ENCODE measurements around the gene TMEM170A.
A peak's percentile ranks its signal among the peaks of the same experiment; 100 is the strongest.
"Not testable (repeated sequence)": the region's sequence is repeated elsewhere in the genome, so short reads cannot be mapped to it uniquely, and the experiment has no call there.

TMEM170A gene

DNA sequence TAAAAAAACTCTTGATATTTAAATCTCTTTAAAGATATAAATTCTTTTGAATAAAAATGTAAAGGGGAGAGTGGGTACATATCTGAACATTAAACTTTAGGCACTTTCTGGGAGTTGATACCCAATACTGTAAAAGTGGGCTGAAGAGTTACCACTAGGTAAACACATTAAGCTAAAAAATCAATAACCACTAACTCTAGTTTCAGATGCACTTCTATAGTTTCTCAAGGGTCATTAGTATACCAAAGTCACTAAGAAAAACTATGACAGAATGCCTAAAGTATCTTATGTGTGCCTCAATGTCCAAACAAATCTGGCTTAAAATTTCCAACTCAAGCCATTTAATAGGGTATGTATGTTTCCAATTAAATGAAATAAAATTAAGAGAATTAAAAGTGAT, 18.1 kb downstream of the TMEM170A start:
- no peak for DNase-seq

- no peak for DNase-seq
Measured at GRCh38 chr16:75445298-75445697, 19.2 kb downstream of the TMEM170A start.

DNA sequence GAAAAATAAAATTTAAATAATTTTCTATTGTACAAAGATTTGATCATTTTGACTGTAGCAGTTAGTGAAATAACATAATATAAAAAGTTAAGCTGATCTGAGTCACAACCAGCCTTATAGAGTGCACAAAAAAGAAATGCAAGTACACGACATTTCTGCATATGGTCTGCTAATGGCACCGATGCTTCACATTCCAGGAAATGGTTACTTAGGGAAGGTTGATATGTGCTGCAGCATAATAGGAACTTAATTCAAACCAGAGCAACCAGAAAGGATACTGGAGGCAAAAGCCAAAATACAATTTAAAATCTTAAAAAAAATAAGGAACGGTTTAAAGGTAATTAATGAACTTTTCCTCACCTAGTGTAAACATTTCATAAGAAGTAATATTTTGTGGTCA, 21.2 kb downstream of the TMEM170A start:
- DNase-seq = no peak

GRCh38 chr16:75433732-75434413, 30.6 kb downstream of the TMEM170A start:
- DNase-seq = peak; percentile 80

DNA sequence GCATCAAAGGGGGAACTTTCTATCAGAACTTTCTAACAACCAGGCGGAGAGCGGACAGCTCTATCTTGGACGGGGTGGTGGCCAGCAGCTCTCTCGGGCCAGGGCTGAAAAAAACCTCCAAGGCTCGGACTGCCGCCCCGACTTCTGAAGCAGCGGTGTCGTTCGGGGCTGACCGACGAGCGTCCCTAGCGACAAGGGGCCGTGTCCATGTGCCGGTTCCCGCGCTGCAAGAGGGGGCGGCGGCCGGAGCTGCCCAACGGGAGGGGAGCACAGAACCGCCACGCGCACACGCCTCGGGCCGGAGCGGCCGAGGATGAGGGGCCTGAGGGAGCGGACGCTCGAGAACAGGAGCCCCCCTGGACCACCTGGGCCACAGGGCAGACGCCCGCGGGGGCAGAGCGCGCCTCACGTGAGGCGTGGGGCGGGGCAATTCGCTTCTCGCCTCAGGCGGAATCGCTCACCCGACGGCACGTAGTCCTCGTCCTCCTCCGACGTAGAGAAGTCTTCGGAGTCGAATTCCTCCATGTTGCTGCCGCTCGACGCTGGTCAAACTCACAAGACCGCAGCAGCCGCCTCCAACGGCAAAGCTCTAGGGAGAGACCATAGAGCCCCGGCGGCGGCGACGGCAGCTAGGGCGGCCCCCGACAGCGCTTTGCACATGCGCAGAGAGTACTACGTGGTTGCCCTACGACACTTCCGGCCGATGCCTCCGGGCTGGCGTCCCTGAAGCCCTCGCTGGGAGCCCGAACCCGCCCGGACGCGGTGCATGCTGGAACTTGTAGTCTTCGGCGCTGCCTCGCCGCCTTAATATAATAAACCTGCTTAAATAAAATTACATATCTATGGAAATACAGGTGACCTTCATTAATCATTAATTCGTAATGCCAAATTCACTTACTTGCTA, 31.4 kb downstream of the TMEM170A start, which contains the start of gene CFDP1:
TSS of gene CFDP1 (minus strand) at position 676 of the 904 bp plus-strand sequence. CDS start at position 525, 151 bp downstream.
- peak; percentile 94 for DNase-seq

- DNase-seq = no peak
Measured at GRCh38 chr16:75429621-75430403, 34.7 kb downstream of the TMEM170A start.

DNA sequence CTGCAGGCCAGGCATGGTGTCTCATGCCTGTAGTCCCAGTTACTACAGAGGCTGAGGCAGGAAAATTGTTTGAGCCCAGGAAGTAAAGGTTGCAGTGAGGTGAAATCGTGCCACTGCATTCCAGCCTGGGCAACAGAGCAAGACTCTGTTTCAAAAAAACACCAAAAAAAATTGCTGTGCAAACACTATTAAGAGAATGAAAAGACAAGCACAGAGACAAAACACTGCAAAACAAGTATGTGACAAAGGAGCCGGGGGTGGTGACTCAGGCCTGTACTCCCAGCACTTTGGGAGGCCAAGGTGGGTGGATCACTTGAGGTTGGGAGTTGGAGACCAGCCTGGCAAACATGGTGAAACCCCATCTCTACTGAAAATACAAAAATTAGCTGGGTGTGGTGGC, 38.0 kb downstream of the TMEM170A start:
- DNase-seq = not testable (repeated sequence)

GRCh38 chr16:75424105-75424762, 40.3 kb downstream of the TMEM170A start:
- not testable (repeated sequence) for DNase-seq

DNA sequence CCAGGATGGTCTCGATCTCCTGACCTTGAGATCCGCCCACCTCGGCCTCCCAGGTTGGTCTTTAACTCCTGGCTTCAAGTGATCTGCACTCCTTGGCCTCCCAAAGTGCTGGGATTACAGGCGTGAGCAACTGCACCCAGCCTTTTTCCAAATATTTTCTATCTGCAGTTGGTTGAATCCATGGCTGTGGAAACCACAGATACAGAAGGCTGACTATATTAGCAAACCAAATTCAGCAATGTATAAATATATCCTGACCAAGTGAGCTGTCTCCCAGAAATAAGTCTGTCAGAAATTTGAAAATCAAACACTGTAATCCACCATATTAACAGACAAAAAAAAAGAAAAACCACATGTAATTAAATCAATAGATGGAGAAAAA, 40.8 kb downstream of the TMEM170A start:
- DNase-seq = no peak

- no peak for DNase-seq
Measured at GRCh38 chr16:75421820-75422126, 42.7 kb downstream of the TMEM170A start.

DNA sequence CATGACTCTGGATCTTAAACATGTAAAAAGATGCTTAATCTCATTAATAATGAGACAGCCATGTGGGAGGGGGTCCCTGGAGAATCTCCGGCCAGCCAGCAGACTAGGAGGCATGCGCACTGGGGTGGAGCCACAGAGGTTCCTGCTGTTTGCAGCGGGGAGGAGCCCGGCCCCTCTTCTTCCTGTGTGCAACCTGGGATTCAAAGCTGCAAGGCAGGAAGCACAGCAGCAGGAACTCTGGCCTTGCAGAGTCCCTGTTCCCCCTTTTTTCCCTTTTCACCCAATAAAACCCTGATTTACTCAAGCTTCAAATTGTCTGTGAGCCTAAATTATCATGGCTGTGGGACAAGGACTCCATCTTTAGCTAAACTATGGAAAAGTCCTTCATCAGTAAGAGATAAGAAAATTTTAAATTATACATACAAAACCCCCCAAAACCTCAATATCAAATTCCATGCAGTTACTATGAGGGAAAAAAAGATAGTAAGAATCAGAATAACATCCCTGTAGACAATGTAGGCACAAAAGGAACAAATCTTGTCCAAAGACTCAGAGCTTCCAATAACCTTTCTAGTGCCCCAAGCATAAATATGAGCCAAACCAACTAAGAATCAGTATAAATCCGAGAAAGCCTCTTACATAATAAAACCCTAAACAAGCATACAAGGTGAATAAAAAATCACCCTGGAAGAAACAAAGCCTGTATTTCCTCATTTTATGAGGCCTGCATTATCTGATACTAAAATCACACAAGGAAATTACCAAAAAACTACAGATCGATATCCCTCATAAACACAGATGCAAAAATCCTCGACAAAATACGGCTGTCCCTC, 43.3 kb downstream of the TMEM170A start:
- DNase-seq = peak; percentile 48

- no peak for DNase-seq
Measured at GRCh38 chr16:75416904-75417565, 47.5 kb downstream of the TMEM170A start.

- DNase-seq = peak; percentile 43
Measured at GRCh38 chr16:75415169-75415905, 49.2 kb downstream of the TMEM170A start.

- no peak for DNase-seq
Measured at GRCh38 chr16:75413951-75414350, 50.5 kb downstream of the TMEM170A start.

GRCh38 chr16:75406943-75407342, 57.5 kb downstream of the TMEM170A start:
- no peak for DNase-seq

DNA sequence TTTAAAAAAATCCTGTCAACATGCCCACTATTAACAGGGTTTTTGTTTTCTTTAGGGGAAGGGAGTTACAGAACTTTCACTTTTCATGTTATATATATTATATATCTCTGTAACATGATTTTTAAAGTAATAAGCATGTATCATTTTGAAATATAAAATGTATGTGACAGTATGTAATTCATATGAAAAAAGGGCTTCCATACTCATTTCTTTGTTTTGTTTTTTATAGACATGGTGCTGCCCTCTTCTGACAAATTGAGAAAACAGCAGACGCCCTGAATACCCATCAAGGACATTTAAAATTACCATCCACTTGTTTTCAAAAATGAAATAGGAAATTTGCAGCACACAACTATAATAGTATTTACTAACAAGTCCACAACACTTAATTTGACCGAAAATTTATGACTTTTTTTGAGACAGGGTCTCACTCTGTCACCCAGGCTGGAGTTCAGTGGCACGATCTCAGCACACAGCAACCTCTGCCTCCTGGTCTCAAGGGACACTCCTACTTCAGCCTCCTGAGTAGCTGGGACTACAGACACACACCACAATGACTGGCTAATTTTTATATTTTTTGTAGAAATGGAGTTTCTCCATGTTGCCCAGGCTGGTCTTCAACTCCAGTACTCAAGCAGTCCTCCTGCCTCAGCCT, 61.5 kb downstream of the TMEM170A start:
- DNase-seq = peak; percentile 40

DNA sequence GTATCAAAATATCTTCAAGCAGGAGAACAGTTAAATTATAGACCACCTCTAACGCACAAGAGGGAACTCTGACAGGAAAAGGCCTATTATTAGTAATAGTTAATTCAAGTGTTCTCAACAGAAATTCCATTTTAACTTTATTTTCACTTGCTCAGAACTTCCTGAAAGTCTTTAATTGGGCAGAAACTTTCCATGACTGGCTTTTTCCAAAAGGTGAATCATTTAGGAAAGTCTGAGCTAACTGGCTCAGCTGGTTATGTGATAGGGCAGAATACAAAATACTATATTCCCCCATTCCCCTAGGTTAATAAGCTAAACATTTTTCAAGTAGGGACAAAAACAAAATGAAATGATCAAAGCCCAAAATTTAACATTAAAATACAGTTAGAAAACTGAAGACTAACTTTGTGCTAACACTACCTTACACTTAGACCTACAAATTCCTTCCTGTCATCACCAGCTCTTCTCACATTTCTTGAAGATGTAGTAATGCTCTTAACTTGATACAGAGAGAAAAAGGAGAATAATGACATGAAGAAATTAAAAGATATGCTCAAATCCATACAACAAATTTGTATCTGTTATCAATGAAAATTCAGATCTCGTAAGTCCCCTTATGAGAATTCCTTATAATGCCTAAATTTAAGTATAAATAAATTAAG, 62.2 kb downstream of the TMEM170A start:
- peak; percentile 17 for DNase-seq

DNA sequence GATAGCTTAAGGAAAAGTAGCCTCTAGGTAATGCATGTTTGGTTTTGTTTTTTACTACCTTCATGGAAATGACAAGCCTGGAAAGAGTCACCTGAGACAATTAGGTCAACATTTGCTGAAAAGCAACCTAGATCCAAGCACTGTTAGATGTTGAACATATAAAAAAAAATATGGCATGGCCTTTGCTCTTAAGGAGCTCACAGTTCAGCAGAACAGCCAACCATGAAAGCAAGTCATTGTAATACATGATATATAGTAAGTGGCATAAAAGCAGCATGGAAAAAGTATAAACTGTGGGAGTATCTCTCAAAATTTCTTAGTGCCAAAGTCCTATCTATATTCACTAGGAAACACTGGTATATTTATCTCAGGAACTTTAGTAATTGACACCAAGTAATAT, 62.8 kb downstream of the TMEM170A start:
- no peak for DNase-seq

GRCh38 chr16:75398333-75398732, 66.2 kb downstream of the TMEM170A start:
- DNase-seq = no peak

All from HCEC 1CT (cell line).